ENCODE measurements around the gene RAPGEF4.

Gene RAPGEF4

GRCh38 chr2:172858473-172858745 lies 122.8 kb downstream of the RAPGEF4 start:
- ATAC-seq (ENCODE audit: insufficient read depth, low read depth) (no peak), DNase-seq (no peak)
- no peak for TF ChIP-seq CTCF (IDR thresholded peaks at IDR 0.05; ENCODE audit: borderline replicate concordance, extremely low read depth, low read length, poor library complexity, severe bottlenecking)
- TF ChIP-seq EZH2 (IDR thresholded peaks at IDR 0.05; ENCODE audit: borderline replicate concordance, low read depth, low read length, severe bottlenecking): no peak
- no peak overlapping the region for H3K4me3 ChIP-seq (ENCODE audit: low read depth in 1 of 2, low read length in 2 of 2)
- H3K27me3 ChIP-seq (ENCODE audit: insufficient read depth, low read length, poor library complexity): peaks cover 7% of the 10 kb centered on the region
- no peak overlapping the region for H2AFZ ChIP-seq (ENCODE audit: low read depth, low read length)
- no peaks in the 10 kb centered on the region for H4K20me1 ChIP-seq (ENCODE audit: insufficient read depth, low read length)
- no peak overlapping the region for H3K27ac ChIP-seq (ENCODE audit: low read length)
- H3K4me1 ChIP-seq (ENCODE audit: insufficient read depth, low read length): no peaks in the 10 kb centered on the region
- no peaks in the 10 kb centered on the region for H3K36me3 ChIP-seq (ENCODE audit: insufficient read depth, low read length)
- no peak overlapping the region for H3K9ac ChIP-seq (ENCODE audit: low read depth, low read length)
- H3K4me2 ChIP-seq (ENCODE audit: insufficient read depth, low read length): no peak overlapping the region
- no peaks in the 10 kb centered on the region for H3K79me2 ChIP-seq (ENCODE audit: insufficient read depth, low read length)
- no peaks in the 10 kb centered on the region for H3K9me3 ChIP-seq (ENCODE audit: insufficient read depth, low read length, severe bottlenecking)

GRCh38 chr2:172859581-172860335 lies 124.1 kb downstream of the RAPGEF4 start:
- Histone ChIP-seq H4K20me1 (ENCODE audit: insufficient read depth, low read length) (no peaks in the 10 kb centered on the region), H3K27ac (ENCODE audit: low read length) (no peak overlapping the region), H3K4me2 (ENCODE audit: insufficient read depth, low read length) (no peak overlapping the region), H3K4me3 (ENCODE audit: low read depth in 1 of 2, low read length in 2 of 2) (no peak overlapping the region), H3K9me3 (ENCODE audit: insufficient read depth, low read length, severe bottlenecking) (no peaks in the 10 kb centered on the region), H3K36me3 (ENCODE audit: insufficient read depth, low read length) (no peaks in the 10 kb centered on the region), H3K9ac (ENCODE audit: low read depth, low read length) (no peak overlapping the region), H3K27me3 (ENCODE audit: insufficient read depth, low read length, poor library complexity) (peaks cover 7% of the 10 kb centered on the region), H2AFZ (ENCODE audit: low read depth, low read length) (no peak overlapping the region), H3K79me2 (ENCODE audit: insufficient read depth, low read length) (no peaks in the 10 kb centered on the region), H3K4me1 (ENCODE audit: insufficient read depth, low read length) (no peaks in the 10 kb centered on the region)
- no peak for TF ChIP-seq CTCF (IDR thresholded peaks at IDR 0.05; ENCODE audit: borderline replicate concordance, extremely low read depth, low read length, poor library complexity, severe bottlenecking)
- TF ChIP-seq EZH2 (IDR thresholded peaks at IDR 0.05; ENCODE audit: borderline replicate concordance, low read depth, low read length, severe bottlenecking): no peak
- ATAC-seq (ENCODE audit: insufficient read depth, low read depth): no peak
- DNase-seq: no peak

GRCh38 chr2:172860336-172860707 lies 124.7 kb downstream of the RAPGEF4 start:
- no peak overlapping the region for H3K4me2 ChIP-seq (ENCODE audit: insufficient read depth, low read length)
- no peaks in the 10 kb centered on the region for H3K36me3 ChIP-seq (ENCODE audit: insufficient read depth, low read length)
- no peak overlapping the region for H3K27ac ChIP-seq (ENCODE audit: low read length)
- H2AFZ ChIP-seq (ENCODE audit: low read depth, low read length): no peak overlapping the region
- no peak overlapping the region for H3K9ac ChIP-seq (ENCODE audit: low read depth, low read length)
- no peaks in the 10 kb centered on the region for H4K20me1 ChIP-seq (ENCODE audit: insufficient read depth, low read length)
- no peak for ATAC-seq (ENCODE audit: insufficient read depth, low read depth)
- TF ChIP-seq CTCF (IDR thresholded peaks at IDR 0.05; ENCODE audit: borderline replicate concordance, extremely low read depth, low read length, poor library complexity, severe bottlenecking): no peak
- TF ChIP-seq EZH2 (IDR thresholded peaks at IDR 0.05; ENCODE audit: borderline replicate concordance, low read depth, low read length, severe bottlenecking): no peak
- no peaks in the 10 kb centered on the region for H3K9me3 ChIP-seq (ENCODE audit: insufficient read depth, low read length, severe bottlenecking)
- DNase-seq: no peak
- no peak overlapping the region for H3K4me3 ChIP-seq (ENCODE audit: low read depth in 1 of 2, low read length in 2 of 2)
- H3K27me3 ChIP-seq (ENCODE audit: insufficient read depth, low read length, poor library complexity): peaks cover 7% of the 10 kb centered on the region
- no peaks in the 10 kb centered on the region for H3K79me2 ChIP-seq (ENCODE audit: insufficient read depth, low read length)
- no peaks in the 10 kb centered on the region for H3K4me1 ChIP-seq (ENCODE audit: insufficient read depth, low read length)

All from DND-41 (cell line).